AG04450 (cell line): ENCODE data around the gene KLHDC4. TPM values are rescaled to one million over a fixed set of nuclear protein-coding genes. Genes with fewer than 3 reads are reported as not detected.

Source experiments
- CTCF ChIA-PET: fragments of 300-600, 350-600 bp; formaldehyde crosslinking; extraction: SDS; loops from one replicate; lab custom pipeline; 2022; ENCODE audit warnings: antibody characterized with exemption, inconsistent platforms; lab: Charles Lee
- POLR2A ChIA-PET: fragments of 350-600 bp; formaldehyde crosslinking; extraction: SDS; loops from one replicate; lab custom pipeline; 2021; ENCODE audit warnings: antibody characterized with exemption, inconsistent platforms; lab: Yijun Ruan, JAX
- DNase-seq: peaks from one replicate; pipeline ENCODE4 v3.0.0-alpha.2; 2011; ENCODE audit warnings: low read depth, low spot score
- H3K27ac ChIP-seq: one replicate; pipeline ENCODE4 v1.5.1; 2012; ENCODE audit warnings: low read depth, low read length, control low read depth
- H3K27me3 ChIP-seq: one replicate; pipeline ENCODE4 v1.6.0; 2012; ENCODE audit warnings: low read length; ENCODE audit not compliant: control insufficient read depth, insufficient read depth
- H3K4me3 ChIP-seq: 2 replicates; pipeline ENCODE4 v1.5.1; 2011; ENCODE audit warnings: mild to moderate bottlenecking, low read depth, low read length, control low read depth
- H3K9me3 ChIP-seq: 2 replicates; pipeline ENCODE4 v1.5.1; 2012; ENCODE audit warnings: low read length; ENCODE audit not compliant: control insufficient read depth, insufficient read depth
- CTCF ChIP-seq: IDR thresholded peaks from 2 replicates; pipeline ENCODE4 v1.5.1; 2011; ENCODE audit warnings: low read depth, low read length, control low read depth, inconsistent platforms
- polyA plus RNA-seq: library from polyadenylated mRNA; depleted of rRNA; stranded (reverse); fragments of >200 nt; gene quantifications from 2 replicates; pipeline ENCODE4 v1.2.3, GENCODE V29; 2011

The KLHDC4 gene
- polyA plus RNA-seq, 1 experiment: 9.9 TPM

GRCh38 chr16:87713451-87714229 lies 52.1 kb downstream of the KLHDC4 start:
- Histone ChIP-seq H3K4me3 (no peak overlapping the region), H3K27me3 (no peaks in the 10 kb centered on the region), H3K27ac (no peak overlapping the region), H3K9me3 (no peaks in the 10 kb centered on the region; the same call in 1 of the 2 replicates)
- ChIA-PET CTCF (no interaction called here), POLR2A (no interaction called here)
- no peak for TF ChIP-seq CTCF
- no peak for DNase-seq

GRCh38 chr16:87712184-87712762 lies 53.5 kb downstream of the KLHDC4 start:
- TF ChIP-seq CTCF: no peak
- Histone ChIP-seq H3K4me3 (no peak overlapping the region), H3K27ac (no peak overlapping the region), H3K27me3 (no peaks in the 10 kb centered on the region), H3K9me3 (no peaks in the 10 kb centered on the region)
- DNase-seq: no peak
- ChIA-PET POLR2A (interaction anchor here (0.7 kb wide), 1 partner anchor 191 kb away, joined by 3 read pairs; no protein-coding TSS in a partner anchor), CTCF (interaction anchor here (0.6 kb wide), 1 partner anchor 124 kb away, joined by 4 read pairs; no protein-coding TSS in a partner anchor)

- Histone ChIP-seq H3K27ac (no peak overlapping the region), H3K27me3 (no peaks in the 10 kb centered on the region), H3K4me3 (no peak overlapping the region), H3K9me3 (no peaks in the 10 kb centered on the region)
- no peak for TF ChIP-seq CTCF
- POLR2A ChIA-PET: no interaction called here
- CTCF ChIA-PET: no interaction called here
- no peak for DNase-seq
Measured at GRCh38 chr16:87710887-87711286, 54.9 kb downstream of the KLHDC4 start.

GRCh38 chr16:87709677-87710076 lies 56.1 kb downstream of the KLHDC4 start:
- no peaks in the 10 kb centered on the region for H3K9me3 ChIP-seq
- POLR2A ChIA-PET: no interaction called here
- no peak for TF ChIP-seq CTCF
- H3K4me3 ChIP-seq: no peak overlapping the region
- H3K27me3 ChIP-seq: no peaks in the 10 kb centered on the region
- CTCF ChIA-PET: no interaction called here
- H3K27ac ChIP-seq: no peak overlapping the region
- no peak for DNase-seq
